Stimulated activated CD8-positive, alpha-beta memory T cell treated with anti-CD3 and anti-CD28 coated beads, Interleukin-4, amount 100 ng/mL, for 24 hours (primary cell): ENCODE data around the gene EIF2AK3.
"Not testable (repeated sequence)": the region's sequence is repeated elsewhere in the genome, so short reads cannot be mapped to it uniquely, and the experiment has no call there.

ENCODE experiments used
- DNase-seq: peaks from one replicate; pipeline ENCODE4 v3.0.0-alpha.2; 2020; ENCODE audit warnings: low read depth

The EIF2AK3 gene

GRCh38 chr2:88636026-88636425, 8.8 kb upstream of the EIF2AK3 start:
- DNase-seq, result no peak

DNA sequence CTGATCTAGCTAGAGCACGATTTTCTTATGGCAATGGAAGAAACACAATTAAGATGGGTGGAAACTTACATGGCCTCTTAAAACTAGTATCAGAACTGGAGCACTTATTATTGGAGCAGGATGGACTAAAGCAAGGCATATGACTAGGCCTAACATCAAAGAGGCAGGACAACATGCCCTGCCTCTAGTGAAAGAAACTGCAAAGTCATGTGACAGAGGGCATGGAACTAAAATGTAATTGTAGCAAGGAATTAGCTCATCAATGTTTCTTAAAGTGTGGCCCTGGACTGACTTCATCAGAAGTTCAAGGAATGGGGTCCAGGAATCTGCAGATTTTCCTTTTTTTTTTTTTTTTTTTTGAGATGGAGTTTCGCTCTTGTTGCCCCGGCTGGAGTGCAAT, 5.3 kb upstream of the EIF2AK3 start:
- no peak for DNase-seq

GRCh38 chr2:88628571-88628939, 1.3 kb upstream of the EIF2AK3 start:
- no peak for DNase-seq

GRCh38 chr2:88627856-88628570, 749 bp upstream of the EIF2AK3 start:
- peak; percentile 67 for DNase-seq

GRCh38 chr2:88626171-88627054, 851 bp downstream of the EIF2AK3 start:
- peak; percentile 38 for DNase-seq

DNA sequence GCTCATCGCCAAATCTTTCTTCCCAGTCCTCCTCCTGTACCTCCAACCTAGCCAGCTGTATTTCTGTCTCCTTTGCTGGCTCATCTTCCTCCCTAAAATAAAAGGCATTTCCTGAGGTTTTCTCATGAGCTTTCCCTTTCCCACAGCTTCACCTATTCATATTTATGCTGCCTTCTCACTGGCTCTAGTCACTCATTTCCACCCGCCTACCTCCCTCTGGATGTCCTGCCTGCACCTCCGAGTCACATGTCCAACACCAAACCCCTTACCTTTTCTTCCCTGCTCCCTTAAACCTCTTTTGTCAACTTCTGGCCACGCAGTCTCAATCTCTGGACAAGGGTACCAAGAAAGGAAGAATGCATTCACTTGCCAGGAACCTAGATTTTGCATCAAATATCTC, 2.8 kb downstream of the EIF2AK3 start:
- no peak for DNase-seq

DNA sequence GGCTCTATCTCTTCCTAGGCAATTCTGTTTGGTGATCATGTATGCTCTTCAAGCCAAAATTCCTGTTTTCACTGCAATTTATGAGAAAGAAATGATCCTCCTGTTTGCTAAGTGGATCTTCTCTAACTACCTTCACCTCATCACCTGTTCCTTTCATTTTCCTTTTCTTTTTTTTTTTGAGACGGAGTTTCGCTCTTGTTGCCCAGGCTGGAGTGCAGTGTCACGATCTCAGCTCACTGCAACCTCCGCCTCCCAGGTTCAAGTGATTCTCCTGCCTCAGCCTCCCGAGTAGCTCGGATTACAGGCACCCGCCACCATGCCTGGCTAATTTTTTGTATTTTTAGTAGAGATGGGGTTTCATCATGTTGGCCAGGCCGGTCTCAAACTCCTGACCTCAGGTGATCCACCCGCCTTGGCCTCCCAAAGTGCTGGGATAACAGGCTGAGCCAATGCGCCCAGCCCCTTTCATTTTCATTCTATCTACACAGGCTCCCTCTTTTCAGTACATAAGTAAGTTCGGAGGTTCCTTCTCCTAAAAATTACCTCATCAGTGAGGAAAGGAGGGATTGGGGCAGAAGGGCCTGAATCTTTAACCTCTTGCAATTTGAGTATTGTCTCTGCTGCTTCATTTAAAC, 3.3 kb downstream of the EIF2AK3 start:
- not testable (repeated sequence) for DNase-seq

DNA sequence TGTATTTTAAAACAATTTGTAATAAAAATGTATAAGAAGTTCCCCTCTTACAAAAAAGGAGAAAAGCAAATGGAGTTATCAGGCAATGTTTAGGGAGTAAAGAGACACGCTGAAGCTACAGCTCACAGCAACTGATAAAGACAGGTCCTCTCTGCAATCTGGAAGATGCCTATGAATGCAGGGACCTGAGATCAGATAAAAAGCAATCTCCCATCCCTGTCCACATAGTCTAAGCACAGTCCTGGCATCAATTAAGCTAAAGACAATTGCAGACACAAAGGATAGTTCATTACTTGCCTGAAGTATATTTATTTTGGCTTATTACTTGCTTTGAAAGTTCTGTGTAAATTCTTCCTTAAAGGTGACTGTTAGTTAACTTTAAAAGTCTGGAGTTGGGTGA, 5.0 kb downstream of the EIF2AK3 start:
- DNase-seq, result no peak

DNA sequence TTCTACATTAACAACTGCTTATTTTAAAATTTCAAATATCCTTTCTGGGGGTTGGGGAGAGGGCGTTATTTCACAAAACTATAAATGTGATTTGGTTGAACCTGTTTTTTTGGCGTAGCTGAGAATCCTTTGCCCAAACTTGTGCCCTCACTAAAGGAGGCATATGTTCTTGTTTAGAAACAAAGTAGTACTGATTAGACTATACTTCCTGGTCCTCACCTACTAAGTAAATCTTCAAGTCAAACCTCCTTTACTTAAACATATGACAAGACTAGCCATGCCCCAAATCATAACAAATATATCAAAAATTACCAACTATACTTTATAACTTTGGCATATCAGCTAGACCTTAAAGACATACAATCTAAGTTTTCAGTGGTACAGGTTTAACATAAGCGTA, 5.8 kb downstream of the EIF2AK3 start:
- DNase-seq, result no peak

DNA sequence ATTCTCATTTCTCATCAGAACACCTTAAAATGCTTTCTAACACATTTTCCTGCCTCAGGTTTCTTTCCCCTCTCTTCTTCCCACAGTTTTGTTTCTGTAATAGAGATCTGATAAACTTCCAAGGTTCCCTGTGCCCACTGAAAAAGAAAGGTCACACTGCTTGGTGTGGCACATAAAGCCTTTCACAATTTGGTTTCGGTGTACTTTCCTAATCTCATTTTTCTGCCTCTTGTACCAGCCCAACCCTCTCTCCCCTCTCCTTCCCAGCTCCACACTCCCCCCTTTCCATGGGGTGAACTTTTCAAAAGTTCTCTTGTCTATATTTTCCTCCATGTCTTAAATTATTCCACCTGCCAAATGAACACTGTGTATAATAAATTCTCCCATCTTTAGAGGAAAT, 7.2 kb downstream of the EIF2AK3 start:
- no peak for DNase-seq

GRCh38 chr2:88615822-88616221, 11.4 kb downstream of the EIF2AK3 start:
- DNase-seq, result no peak

- DNase-seq, result no peak
Observed at GRCh38 chr2:88614497-88615157, 12.6 kb downstream of the EIF2AK3 start.

- DNase-seq, result no peak
Observed at GRCh38 chr2:88613921-88614320, 13.3 kb downstream of the EIF2AK3 start.

GRCh38 chr2:88608184-88608583, 19.1 kb downstream of the EIF2AK3 start:
- no peak for DNase-seq

GRCh38 chr2:88607416-88607815, 19.8 kb downstream of the EIF2AK3 start:
- DNase-seq, result no peak

GRCh38 chr2:88606371-88607030, 20.8 kb downstream of the EIF2AK3 start:
- no peak for DNase-seq

DNA sequence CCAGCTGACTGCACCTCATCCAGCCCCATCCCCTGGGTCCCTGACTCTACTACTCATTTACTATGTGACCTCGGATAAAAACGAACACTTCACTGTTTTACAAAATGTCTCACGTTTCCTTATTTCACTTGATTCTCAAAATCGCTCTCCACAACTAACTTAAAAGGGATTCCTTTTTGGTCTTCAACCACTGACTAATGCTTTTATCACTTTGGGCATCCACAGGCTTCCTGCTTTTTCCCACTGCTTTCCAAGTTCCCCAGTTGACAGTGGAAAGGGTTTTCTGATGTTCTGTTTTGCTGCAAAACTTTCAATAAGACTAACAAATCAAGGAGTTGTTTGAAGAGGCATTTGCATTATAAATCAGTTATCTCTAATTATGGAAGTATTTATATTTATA, 24.1 kb downstream of the EIF2AK3 start:
- no peak for DNase-seq

GRCh38 chr2:88602022-88602421, 25.2 kb downstream of the EIF2AK3 start:
- DNase-seq, result no peak

- no peak for DNase-seq
Observed at GRCh38 chr2:88601286-88601685, 26.0 kb downstream of the EIF2AK3 start.

DNA sequence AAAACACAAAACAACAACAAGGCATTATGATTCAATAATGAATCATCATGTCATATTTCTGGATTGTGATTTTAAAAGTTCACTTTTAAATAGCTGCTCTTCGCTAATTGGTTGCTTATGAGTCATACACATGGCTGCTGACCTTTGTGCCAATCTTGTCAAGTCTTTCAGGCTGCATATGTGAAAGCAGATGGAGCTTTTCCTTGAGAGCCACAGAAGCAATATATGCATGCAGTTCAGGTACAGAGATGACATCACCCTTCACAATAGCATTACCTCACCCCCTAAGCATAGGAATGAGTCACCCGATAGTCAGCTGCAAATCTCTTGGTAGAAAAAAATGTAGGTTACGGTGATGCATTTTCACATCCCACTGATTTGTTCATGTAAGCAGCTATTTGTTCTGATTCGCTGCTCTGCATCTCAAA, 27.2 kb downstream of the EIF2AK3 start:
- no peak for DNase-seq

DNA sequence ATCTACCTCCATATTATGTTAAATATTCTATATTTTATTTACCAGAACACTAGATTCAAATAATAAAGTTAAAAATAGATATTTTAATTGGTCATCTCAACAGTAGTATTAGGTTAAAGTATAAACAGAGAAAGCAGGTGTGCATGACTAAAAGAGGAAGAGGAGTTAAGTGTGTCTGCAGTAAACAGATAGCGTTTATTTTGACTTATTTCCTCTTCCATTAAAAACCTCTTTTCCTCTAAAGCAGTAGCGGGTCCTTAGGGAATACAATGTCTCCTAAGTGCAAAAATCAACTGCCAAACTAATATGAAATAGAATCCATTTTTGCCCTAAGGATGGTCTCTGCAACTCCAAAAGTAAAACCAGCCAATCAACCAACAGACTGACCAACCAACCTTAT, 27.7 kb downstream of the EIF2AK3 start:
- no peak for DNase-seq

DNA sequence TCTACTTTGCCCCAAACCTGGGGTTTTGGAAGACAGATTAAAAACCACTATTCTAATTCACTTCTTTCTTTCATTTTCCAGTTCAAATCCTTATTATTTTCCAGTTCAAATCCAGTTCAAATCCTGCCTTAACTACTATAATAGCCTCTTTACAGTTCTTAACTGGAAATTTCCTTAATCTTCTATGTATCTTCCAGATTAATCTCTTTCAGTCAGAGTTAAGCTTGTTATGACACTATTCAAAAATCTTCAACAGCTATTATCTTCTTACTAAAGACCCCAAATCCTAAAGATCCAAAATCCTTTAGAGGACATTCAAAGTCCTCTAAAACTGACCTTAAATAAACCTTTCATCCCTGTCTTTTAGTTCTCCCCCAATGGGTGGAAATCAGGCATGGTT, 30.1 kb downstream of the EIF2AK3 start:
- no peak for DNase-seq
